ENCODE measurements around the gene OR4M1. TPM values are rescaled to one million over a fixed set of nuclear protein-coding genes. Genes with fewer than 3 reads are reported as not detected.
"Not testable (repeated sequence)": the region's sequence is repeated elsewhere in the genome, so short reads cannot be mapped to it uniquely, and the experiment has no call there.

The OR4M1 gene
- total RNA-seq, 6 donors from 2014 or later, result not detected

DNA sequence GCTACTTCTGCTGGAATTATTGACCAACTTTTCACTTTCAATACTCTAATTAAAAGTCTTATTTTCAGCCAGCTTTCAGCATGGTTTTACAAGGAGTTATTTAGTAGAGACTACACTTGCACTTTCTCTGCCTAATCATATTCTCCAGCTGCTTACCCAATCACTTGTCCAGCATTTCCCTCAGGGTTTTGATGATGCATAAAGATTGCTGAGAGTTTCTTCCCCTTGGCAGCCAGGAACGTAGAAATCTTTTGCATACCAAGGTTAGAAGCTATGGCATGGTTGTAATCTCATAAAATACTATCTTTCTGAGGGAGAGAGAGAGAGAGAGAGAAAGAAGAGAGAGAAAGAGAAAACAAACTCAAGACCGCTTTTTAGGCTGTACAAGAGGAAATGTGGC, 19.1 kb upstream of the OR4M1 start:
- ATAC-seq (ENCODE audit: low FRiP score in 2 of 2), result no peak
- no peaks in the 10 kb centered on the region for H3K4me1 ChIP-seq
- no peak for TF ChIP-seq POLR2A (IDR thresholded peaks at IDR 0.05)
- TF ChIP-seq POLR2AphosphoS5 (IDR thresholded peaks at IDR 0.05), result no peak
- no peak for TF ChIP-seq EP300 (IDR thresholded peaks at IDR 0.05)
- TF ChIP-seq, protein P1, sequence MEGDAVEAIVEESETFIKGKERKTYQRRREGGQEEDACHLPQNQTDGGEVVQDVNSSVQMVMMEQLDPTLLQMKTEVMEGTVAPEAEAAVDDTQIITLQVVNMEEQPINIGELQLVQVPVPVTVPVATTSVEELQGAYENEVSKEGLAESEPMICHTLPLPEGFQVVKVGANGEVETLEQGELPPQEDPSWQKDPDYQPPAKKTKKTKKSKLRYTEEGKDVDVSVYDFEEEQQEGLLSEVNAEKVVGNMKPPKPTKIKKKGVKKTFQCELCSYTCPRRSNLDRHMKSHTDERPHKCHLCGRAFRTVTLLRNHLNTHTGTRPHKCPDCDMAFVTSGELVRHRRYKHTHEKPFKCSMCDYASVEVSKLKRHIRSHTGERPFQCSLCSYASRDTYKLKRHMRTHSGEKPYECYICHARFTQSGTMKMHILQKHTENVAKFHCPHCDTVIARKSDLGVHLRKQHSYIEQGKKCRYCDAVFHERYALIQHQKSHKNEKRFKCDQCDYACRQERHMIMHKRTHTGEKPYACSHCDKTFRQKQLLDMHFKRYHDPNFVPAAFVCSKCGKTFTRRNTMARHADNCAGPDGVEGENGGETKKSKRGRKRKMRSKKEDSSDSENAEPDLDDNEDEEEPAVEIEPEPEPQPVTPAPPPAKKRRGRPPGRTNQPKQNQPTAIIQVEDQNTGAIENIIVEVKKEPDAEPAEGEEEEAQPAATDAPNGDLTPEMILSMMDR (IDR thresholded peaks at IDR 0.05), result no peak
- no peaks in the 10 kb centered on the region for H3K36me3 ChIP-seq
- no peak for DNase-seq
- no peak overlapping the region for H3K4me3 ChIP-seq
- no peak overlapping the region for H3K27ac ChIP-seq
- no peaks in the 10 kb centered on the region for H3K27me3 ChIP-seq
- WGBS, 2 donors, result 26 to 31% methylated on average over 2 of the region's 2 CpGs
- no peaks in the 10 kb centered on the region for H3K9me3 ChIP-seq

- not testable (repeated sequence) for H3K36me3 ChIP-seq, H3K27me3 ChIP-seq, H3K27ac ChIP-seq, DNase-seq, H3K4me3 ChIP-seq, H3K4me1 ChIP-seq
- 40 to 58% methylated on average over 3 of the region's 3 CpGs for WGBS, 2 donors
- ATAC-seq (ENCODE audit: low FRiP score in 2 of 2), result peak; percentile 34 to 57
- H3K9me3 ChIP-seq, result peaks cover 0 to 14% (median 3%) of the 10 kb centered on the region in 4 donors
These were observed 1.8 kb upstream of the OR4M1 start for GRCh38 chr14:19771491-19771890.

DNA sequence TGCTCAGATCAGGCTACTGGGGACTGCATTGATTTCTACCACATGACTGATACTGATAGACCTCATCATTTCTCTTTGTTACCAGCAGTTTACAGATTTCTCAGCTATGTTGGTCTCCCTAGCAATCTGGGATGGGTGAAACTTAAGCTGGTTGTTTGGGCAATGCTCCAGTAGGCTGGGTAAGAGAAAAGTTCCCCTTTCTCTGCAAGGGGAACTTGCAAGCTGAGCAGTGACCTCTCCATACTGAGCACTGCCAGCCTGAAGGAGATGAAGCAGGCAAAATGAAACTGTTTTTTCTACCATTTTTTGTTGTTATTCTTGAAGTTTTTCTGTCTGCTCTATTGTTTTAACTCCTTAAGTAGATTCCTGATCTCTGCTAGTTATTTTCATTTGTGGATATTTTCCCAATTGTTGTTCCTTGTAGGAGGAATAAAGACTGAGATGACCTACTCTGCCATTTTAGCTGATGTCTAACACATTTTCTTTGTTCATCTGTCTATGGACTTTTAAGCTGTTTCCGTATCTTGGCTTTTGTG, 1.3 kb upstream of the OR4M1 start:
- peak in 1 of 2 donors; percentile 75 for ATAC-seq (ENCODE audit: low FRiP score in 2 of 2)
- Histone ChIP-seq H3K27ac (no peak overlapping the region), H3K4me1 (no peaks in the 10 kb centered on the region), H3K9me3 (peaks cover 0 to 14% (median 3%) of the 10 kb centered on the region in 4 donors), H3K4me3 (no peak overlapping the region), H3K27me3 (no peaks in the 10 kb centered on the region), H3K36me3 (no peaks in the 10 kb centered on the region)
- WGBS, 2 donors, result 87 to 95% methylated on average over 1 of the region's 1 CpG
- DNase-seq, result no peak
- TF ChIP-seq, protein P1 (IDR thresholded peaks at IDR 0.05), result no peak
- TF ChIP-seq POLR2AphosphoS5 (IDR thresholded peaks at IDR 0.05) (no peak), POLR2A (IDR thresholded peaks at IDR 0.05) (no peak), EP300 (IDR thresholded peaks at IDR 0.05) (no peak)

DNA sequence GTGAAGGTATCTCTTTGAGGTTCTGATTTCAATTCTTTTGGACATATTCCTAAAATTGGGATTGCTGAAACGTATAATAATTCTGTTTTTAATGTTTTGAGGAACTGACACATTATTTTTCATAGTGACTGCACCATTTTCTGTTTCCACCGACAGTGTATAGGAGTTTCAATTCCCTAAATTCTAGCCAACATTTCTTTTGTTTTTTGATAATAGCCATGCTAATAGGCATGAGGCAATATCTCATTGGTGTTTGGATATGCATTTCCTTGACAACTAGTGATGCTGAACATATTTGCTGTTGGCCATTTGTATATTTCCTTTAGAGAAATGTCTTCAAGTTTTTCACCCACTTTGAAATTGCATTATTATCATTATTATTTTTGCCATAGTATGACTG, 850 bp upstream of the OR4M1 start:
- H3K4me3 ChIP-seq, H3K27me3 ChIP-seq, H3K27ac ChIP-seq, H3K4me1 ChIP-seq, DNase-seq, H3K36me3 ChIP-seq: not testable (repeated sequence)
- ATAC-seq (ENCODE audit: low FRiP score in 2 of 2), result peak in 1 of 2 donors; percentile 73
- WGBS, 2 donors, result 45 to 47% methylated on average over 2 of the region's 2 CpGs
- peaks cover 0 to 14% (median 3%) of the 10 kb centered on the region in 4 donors for H3K9me3 ChIP-seq

DNA sequence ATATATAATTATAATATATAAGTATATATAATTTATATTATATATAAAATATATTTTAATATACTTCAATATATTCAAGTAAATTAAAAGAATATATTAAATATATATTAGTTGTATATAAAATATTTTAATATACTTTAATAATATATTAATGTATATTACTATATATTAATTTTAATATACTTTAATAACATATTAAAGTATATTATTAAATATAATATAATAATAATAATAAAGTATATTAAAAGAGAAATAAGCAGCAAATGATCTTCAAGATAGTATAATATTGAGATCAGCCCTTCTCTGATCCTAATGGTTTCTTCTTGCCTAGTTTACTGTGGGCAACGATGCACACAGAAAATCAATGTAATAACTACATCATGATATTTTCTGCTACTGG, 2.3 kb downstream of the OR4M1 start:
- Histone ChIP-seq H3K27me3 (no peaks in the 10 kb centered on the region), H3K27ac (no peak overlapping the region), H3K4me3 (no peak overlapping the region), H3K4me1 (no peaks in the 10 kb centered on the region), H3K36me3 (no peaks in the 10 kb centered on the region), H3K9me3 (peaks cover 0 to 14% (median 3%) of the 10 kb centered on the region in 4 donors)
- ATAC-seq (ENCODE audit: low FRiP score in 2 of 2), result no peak
- DNase-seq, result no peak
- TF ChIP-seq, protein P1 (IDR thresholded peaks at IDR 0.05), result no peak
- no peak for TF ChIP-seq EP300 (IDR thresholded peaks at IDR 0.05)
- TF ChIP-seq POLR2AphosphoS5 (IDR thresholded peaks at IDR 0.05), result no peak
- TF ChIP-seq POLR2A (IDR thresholded peaks at IDR 0.05), result no peak
- WGBS, 2 donors, result 67 to 70% methylated on average over 1 of the region's 1 CpG

DNA sequence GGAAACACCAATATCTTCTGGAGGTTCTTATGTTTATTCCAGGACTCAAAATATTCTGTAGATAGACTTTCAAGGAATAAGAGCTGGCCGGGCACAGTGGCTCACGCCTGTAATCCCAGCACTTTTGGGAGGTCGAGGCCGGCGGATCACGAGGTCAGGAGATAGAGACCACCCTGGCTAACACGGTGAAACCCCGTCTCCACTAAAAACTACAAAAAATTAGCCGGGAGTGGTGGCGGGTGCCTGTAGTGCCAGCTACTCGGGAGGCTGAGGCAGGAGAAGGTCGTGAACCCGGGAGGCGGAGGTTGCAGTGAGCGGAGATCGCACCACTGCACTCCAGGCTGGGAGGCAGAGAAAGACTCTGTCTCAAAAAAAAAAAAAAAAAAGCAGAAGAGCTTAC, 12.5 kb downstream of the OR4M1 start:
- DNase-seq, result peak in 1 of 2 donors; percentile 21
- not testable (repeated sequence) for ATAC-seq (ENCODE audit: low FRiP score in 2 of 2); H3K4me3 ChIP-seq; H3K27me3 ChIP-seq; H3K4me1 ChIP-seq; H3K27ac ChIP-seq; H3K36me3 ChIP-seq; H3K9me3 ChIP-seq
- WGBS, 2 donors, result 81 to 83% methylated on average over 16 of the region's 16 CpGs

DNA sequence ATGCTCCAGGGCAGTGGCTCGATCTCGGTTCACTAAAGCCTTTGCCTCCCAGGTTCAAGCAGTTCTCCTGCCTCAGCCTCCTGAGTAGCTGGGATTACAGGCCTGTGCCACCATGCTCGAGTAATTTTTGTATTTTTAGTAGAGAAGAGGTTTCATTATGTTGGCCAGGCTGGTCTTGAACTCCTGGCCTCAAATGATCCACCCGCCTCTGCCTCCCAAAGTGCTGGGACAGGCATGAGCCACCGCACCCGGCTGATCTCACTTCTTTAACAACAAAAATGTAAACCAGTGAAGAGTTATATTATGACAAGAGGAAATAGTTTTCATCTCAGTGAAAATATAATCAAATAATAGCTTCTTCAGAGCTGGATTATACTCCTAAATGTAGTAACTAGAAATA, 14.0 kb downstream of the OR4M1 start:
- H3K4me3 ChIP-seq; ATAC-seq (ENCODE audit: low FRiP score in 2 of 2); H3K27ac ChIP-seq; H3K36me3 ChIP-seq; DNase-seq; H3K9me3 ChIP-seq; H3K27me3 ChIP-seq; H3K4me1 ChIP-seq: not testable (repeated sequence)
- 75 to 78% methylated on average over 6 of the region's 6 CpGs for WGBS, 2 donors

DNA sequence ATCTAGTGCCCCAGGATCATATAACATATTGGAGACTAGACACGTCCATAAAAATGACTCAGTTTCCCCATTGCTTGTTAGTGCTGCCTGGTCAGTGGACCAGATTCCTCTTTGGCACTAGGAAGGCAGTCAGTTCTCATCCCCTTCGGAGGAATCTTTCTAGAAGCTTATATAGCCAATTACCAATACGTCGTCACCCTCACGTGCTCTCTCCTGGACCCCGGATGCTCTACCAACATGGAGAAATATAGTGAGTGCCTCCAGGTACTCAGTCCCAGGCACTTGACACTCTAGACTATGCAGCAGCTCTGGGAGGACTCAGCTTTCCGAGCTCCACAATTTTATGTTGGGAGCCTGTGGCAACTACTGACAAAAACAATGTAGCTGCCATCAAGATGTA, 14.8 kb downstream of the OR4M1 start:
- DNase-seq, H3K27ac ChIP-seq, H3K27me3 ChIP-seq, H3K36me3 ChIP-seq, H3K4me3 ChIP-seq, H3K9me3 ChIP-seq, H3K4me1 ChIP-seq: not testable (repeated sequence)
- 69 to 70% methylated on average over 7 of the region's 7 CpGs for WGBS, 2 donors
- peak in 1 of 2 donors; percentile 49 for ATAC-seq (ENCODE audit: low FRiP score in 2 of 2)

GRCh38 chr14:19796520-19797108, 23.3 kb downstream of the OR4M1 start:
- H3K4me1 ChIP-seq, result not testable (repeated sequence)

More at GRCh38 chr14:19796520-19797108, 23.3 kb downstream of the OR4M1 start:
- not testable (repeated sequence) for H3K27ac ChIP-seq; H3K27me3 ChIP-seq; H3K4me3 ChIP-seq; H3K9me3 ChIP-seq; H3K36me3 ChIP-seq; ATAC-seq (ENCODE audit: low FRiP score in 2 of 2); DNase-seq
- WGBS, 2 donors, result 73 to 74% methylated on average over 10 of the region's 10 CpGs
